NT2/D1 (cell line): ENCODE data around the gene TNS3.

Experiments
- DNase-seq: peaks from one replicate; pipeline ENCODE4 v3.0.0-alpha.2; 2011; ENCODE audit warnings: low read depth, low spot score
- H3K27me3 ChIP-seq: 2 replicates; pipeline ENCODE4 v1.6.0; 2011; ENCODE audit warnings: mild to moderate bottlenecking; ENCODE audit not compliant: insufficient read length, insufficient read depth
- H3K36me3 ChIP-seq: 2 replicates; pipeline ENCODE4 v1.6.1; 2011; ENCODE audit warnings: mild to moderate bottlenecking, low read length, mixed read lengths; ENCODE audit not compliant: insufficient read depth, insufficient read length
- H3K4me1 ChIP-seq: 2 replicates; pipeline ENCODE4 v1.5.1; 2011; ENCODE audit not compliant: insufficient read depth, insufficient read length
- H3K4me3 ChIP-seq: 2 replicates; pipeline ENCODE4 v1.5.1; 2011; ENCODE audit warnings: low read depth; ENCODE audit not compliant: insufficient read length
- H3K9ac ChIP-seq: 2 replicates; pipeline ENCODE4 v1.6.0; 2011; ENCODE audit warnings: low read depth; ENCODE audit not compliant: insufficient read length
- H3K9me3 ChIP-seq: 2 replicates; pipeline ENCODE4 v1.5.1; 2011; ENCODE audit warnings: mild to moderate bottlenecking, low read length; ENCODE audit not compliant: insufficient read depth
- SUZ12 ChIP-seq: IDR thresholded peaks from 2 replicates; pipeline ENCODE4 v1.6.1; 2011; ENCODE audit not compliant: insufficient read length, insufficient read depth; ENCODE audit errors: extremely low read depth
- YY1 ChIP-seq: IDR thresholded peaks from 2 replicates; pipeline ENCODE4 v1.6.1; 2011; ENCODE audit not compliant: insufficient read length, insufficient read depth
- ZNF274 ChIP-seq: IDR thresholded peaks from 2 replicates; pipeline ENCODE4 v1.6.1; 2011; ENCODE audit warnings: mild to moderate bottlenecking, low read depth, low read length

TNS3 gene

GRCh38 chr7:47454069-47454973, 127.6 kb downstream of the TNS3 start:
- Histone ChIP-seq H3K4me3 (no peak overlapping the region), H3K36me3 (peaks cover 18% of the 10 kb centered on the region), H3K9me3 (no peaks in the 10 kb centered on the region), H3K27me3 (no peaks in the 10 kb centered on the region), H3K9ac (no peak overlapping the region), H3K4me1 (peaks cover 24% of the 10 kb centered on the region)
- DNase-seq = no peak
- TF ChIP-seq SUZ12 = no peak
- TF ChIP-seq ZNF274 = no peak
- TF ChIP-seq YY1 = no peak

- no peak for DNase-seq
- no peak overlapping the region for H3K9ac ChIP-seq
- H3K4me1 ChIP-seq = peaks cover 24% of the 10 kb centered on the region
- peaks cover 23% of the 10 kb centered on the region for H3K36me3 ChIP-seq
- H3K4me3 ChIP-seq = no peak overlapping the region
- TF ChIP-seq ZNF274 (no peak), YY1 (no peak), SUZ12 (no peak)
- no peaks in the 10 kb centered on the region for H3K9me3 ChIP-seq
- H3K27me3 ChIP-seq = no peaks in the 10 kb centered on the region
These were observed 128.5 kb downstream of the TNS3 start for GRCh38 chr7:47453093-47454061.

- Histone ChIP-seq H3K36me3 (peaks cover 26% of the 10 kb centered on the region), H3K9ac (no peak overlapping the region), H3K4me3 (no peak overlapping the region), H3K4me1 (peaks cover 24% of the 10 kb centered on the region), H3K9me3 (no peaks in the 10 kb centered on the region), H3K27me3 (no peaks in the 10 kb centered on the region)
- no peak for TF ChIP-seq YY1
- no peak for TF ChIP-seq ZNF274
- no peak for TF ChIP-seq SUZ12
- DNase-seq = no peak
These were observed 129.2 kb downstream of the TNS3 start for GRCh38 chr7:47452715-47453092.

- peaks cover 30% of the 10 kb centered on the region for H3K36me3 ChIP-seq
- no peak for DNase-seq
- H3K4me1 ChIP-seq = peaks cover 24% of the 10 kb centered on the region
- no peaks in the 10 kb centered on the region for H3K27me3 ChIP-seq
- no peaks in the 10 kb centered on the region for H3K9me3 ChIP-seq
- no peak overlapping the region for H3K4me3 ChIP-seq
- no peak overlapping the region for H3K9ac ChIP-seq
- TF ChIP-seq YY1 (no peak), ZNF274 (no peak), SUZ12 (no peak)
These were observed 129.6 kb downstream of the TNS3 start for GRCh38 chr7:47452295-47452694.

- Histone ChIP-seq H3K9me3 (no peaks in the 10 kb centered on the region), H3K4me1 (peaks cover 24% of the 10 kb centered on the region), H3K27me3 (no peaks in the 10 kb centered on the region), H3K9ac (no peak overlapping the region), H3K4me3 (no peak overlapping the region), H3K36me3 (peaks cover 32% of the 10 kb centered on the region)
- no peak for TF ChIP-seq YY1
- DNase-seq = no peak
These were observed 130.1 kb downstream of the TNS3 start for GRCh38 chr7:47451851-47452205.

- Histone ChIP-seq H3K36me3 (peaks cover 24% of the 10 kb centered on the region), H3K4me3 (no peak overlapping the region), H3K27me3 (no peaks in the 10 kb centered on the region), H3K9ac (no peak overlapping the region), H3K4me1 (peaks cover 17% of the 10 kb centered on the region), H3K9me3 (no peaks in the 10 kb centered on the region)
- no peak for DNase-seq
- TF ChIP-seq SUZ12 (no peak), ZNF274 (no peak), YY1 (no peak)
These were observed 131.9 kb downstream of the TNS3 start for GRCh38 chr7:47449810-47450590.
